AG04449 (cell line): ENCODE measurements around the gene CD9.

Source experiments
- CTCF ChIA-PET: fragments of 350-600 bp; formaldehyde crosslinking; extraction: SDS; loops from one replicate; lab custom pipeline; 2021; ENCODE audit warnings: antibody characterized with exemption; lab: Yijun Ruan, JAX
- POLR2A ChIA-PET: fragments of 400-600, 350-600 bp; formaldehyde crosslinking; extraction: SDS; loops from one replicate; lab custom pipeline; 2020; ENCODE audit warnings: antibody characterized with exemption, inconsistent platforms; lab: Yijun Ruan, JAX
- DNase-seq: peaks from one replicate; pipeline ENCODE4 v3.0.0-alpha.2; 2010; ENCODE audit warnings: low read depth, low spot score
- H3K4me3 ChIP-seq: 2 replicates; pipeline ENCODE4 v1.5.1; 2011; ENCODE audit warnings: low read depth, mild to moderate bottlenecking, control low read depth, low read length
- TF ChIP-seq, protein P1 (sequence below): IDR thresholded peaks from one replicate; pipeline ENCODE4 v1.5.1; 2011; ENCODE audit warnings: mild to moderate bottlenecking, moderate library complexity, low read length, control low read depth, inconsistent platforms; ENCODE audit not compliant: insufficient read depth; ENCODE audit errors: missing control alignments

Gene CD9

DNA sequence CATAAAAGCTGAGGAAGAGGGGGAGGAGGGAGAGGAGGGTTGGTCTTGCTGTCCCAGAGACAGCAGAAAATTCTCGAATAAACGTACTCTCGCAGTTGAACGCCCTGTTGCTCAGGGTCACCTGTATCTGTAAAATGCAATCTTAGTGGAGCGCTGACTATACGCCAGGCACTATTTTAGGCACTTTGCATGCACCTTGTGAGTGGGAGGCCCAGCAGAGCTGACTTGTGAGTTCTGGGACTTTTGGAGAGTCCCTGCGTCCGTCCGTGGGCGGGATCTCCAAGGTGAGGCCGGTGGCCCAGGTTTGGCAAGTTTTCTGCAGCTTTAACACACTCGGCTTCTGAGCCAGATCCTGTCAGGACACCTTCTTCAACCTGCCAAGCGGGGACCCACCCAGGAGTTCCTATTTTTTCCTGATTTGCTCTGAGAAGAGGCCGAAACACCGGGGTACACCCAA, 77.8 kb downstream of the CD9 start:
- no peak for DNase-seq
- ChIA-PET CTCF (interaction anchor here (0.6 to 8.8 kb wide), 22 partner anchors 9 to 299 kb away, joined by 3 to 246 read pairs (median 10); partner anchors contain the start of gene CD9), POLR2A (no interaction called here)
- H3K4me3 ChIP-seq = peak overlapping the region; percentile 60
- TF ChIP-seq, protein P1, sequence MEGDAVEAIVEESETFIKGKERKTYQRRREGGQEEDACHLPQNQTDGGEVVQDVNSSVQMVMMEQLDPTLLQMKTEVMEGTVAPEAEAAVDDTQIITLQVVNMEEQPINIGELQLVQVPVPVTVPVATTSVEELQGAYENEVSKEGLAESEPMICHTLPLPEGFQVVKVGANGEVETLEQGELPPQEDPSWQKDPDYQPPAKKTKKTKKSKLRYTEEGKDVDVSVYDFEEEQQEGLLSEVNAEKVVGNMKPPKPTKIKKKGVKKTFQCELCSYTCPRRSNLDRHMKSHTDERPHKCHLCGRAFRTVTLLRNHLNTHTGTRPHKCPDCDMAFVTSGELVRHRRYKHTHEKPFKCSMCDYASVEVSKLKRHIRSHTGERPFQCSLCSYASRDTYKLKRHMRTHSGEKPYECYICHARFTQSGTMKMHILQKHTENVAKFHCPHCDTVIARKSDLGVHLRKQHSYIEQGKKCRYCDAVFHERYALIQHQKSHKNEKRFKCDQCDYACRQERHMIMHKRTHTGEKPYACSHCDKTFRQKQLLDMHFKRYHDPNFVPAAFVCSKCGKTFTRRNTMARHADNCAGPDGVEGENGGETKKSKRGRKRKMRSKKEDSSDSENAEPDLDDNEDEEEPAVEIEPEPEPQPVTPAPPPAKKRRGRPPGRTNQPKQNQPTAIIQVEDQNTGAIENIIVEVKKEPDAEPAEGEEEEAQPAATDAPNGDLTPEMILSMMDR = no peak

DNA sequence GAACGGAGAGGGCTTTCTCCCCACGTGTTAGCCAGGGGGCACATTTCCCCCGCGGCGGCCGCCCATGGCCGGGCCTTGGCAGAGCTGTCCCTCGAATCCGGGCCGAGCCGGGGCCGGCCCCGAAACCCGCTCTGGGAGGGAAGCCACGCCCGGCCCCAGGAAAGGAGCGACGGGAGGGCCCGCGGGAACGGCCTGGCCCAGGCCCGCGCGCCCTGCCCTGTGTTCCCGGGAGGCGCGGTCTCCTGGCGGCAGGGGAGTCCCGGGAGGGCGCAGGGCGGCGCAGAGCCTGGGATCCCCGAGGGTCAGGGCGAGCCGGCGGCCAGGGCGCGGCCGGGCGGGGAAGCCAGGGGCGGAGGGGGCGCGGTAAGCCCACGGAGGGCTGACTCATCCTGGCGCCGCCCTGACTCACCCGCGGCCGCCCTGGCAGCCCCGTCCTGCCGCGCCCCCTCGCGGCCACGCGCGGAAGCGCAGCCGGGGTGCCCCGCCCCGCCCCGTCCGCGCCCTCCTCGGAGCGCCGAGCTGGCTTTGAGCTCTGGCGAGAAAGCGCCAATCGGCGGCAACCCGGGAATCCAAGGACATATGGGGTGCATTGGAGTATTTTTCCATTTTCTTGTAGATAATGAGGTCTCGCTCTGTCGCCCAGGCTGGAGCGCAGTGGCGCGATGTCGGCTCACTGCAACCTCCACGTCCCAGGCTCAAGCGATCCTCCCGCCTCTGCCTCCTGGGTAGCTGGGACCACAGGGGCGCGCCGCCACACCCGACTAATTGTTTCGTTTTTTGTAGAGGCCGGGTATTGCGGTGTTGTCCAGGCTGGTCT, 78.4 kb downstream of the CD9 start:
- H3K4me3 ChIP-seq = peak overlapping the region; percentile 60
- ChIA-PET POLR2A (interaction anchor here (0.8 to 1.8 kb wide), 2 partner anchors 83 to 404 kb away, joined by 3 to 5 read pairs; no protein-coding TSS in a partner anchor), CTCF (interaction anchor here (0.5 to 8.8 kb wide), 47 partner anchors 8 to 300 kb away, joined by 3 to 246 read pairs (median 6); partner anchors contain the start of genes CD9 and VAMP1)
- TF ChIP-seq, protein P1 = peak; percentile 64
- DNase-seq = no peak

DNA sequence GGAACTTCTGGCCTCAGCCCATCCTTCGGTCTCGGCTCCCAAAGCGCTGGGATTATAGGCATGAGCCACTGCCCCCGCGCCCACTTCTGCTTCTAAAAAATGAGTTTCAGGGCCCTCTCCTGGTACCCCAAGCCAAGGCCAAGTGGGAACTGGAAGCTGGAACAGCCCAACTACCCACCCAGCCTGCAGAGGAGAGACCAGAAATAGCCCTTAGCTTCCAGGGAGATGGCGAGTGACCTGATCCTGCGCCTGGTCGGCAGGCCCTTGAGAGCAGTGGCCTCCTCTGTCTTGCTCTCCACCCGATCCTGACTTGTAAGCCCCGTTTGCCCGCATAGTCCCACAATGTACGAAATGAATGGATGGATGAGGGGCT, 79.0 kb downstream of the CD9 start:
- TF ChIP-seq, protein P1 = no peak
- H3K4me3 ChIP-seq = no peak overlapping the region
- no peak for DNase-seq
- ChIA-PET CTCF (interaction anchor here (0.5 to 8.8 kb wide), 46 partner anchors 7 to 301 kb away, joined by 3 to 246 read pairs (median 6); partner anchors contain the start of genes CD9 and VAMP1), POLR2A (interaction anchor here (0.8 to 1.8 kb wide), 2 partner anchors 84 to 404 kb away, joined by 3 to 5 read pairs; no protein-coding TSS in a partner anchor)

DNA sequence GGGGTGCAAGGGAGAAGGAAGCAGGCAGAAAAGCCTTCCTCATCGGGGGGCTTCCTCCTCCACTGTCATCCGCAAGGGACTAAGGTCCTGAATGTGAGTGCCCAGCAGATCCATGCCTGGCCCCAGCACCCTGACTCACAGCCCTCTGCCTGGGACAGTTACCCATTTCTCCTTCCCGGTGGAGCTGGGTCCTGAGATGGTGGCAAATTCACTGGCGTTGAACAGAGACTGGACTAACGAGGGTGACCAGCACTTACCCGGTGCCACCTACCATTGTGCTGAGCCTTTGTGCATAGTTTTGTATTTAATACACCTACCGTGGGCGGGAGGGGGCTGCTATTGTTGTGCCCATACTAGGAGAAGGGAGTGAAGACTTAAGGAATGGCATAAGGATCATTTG, 79.4 kb downstream of the CD9 start:
- TF ChIP-seq, protein P1 = no peak
- H3K4me3 ChIP-seq = no peak overlapping the region
- POLR2A ChIA-PET = interaction anchor here (1.8 kb wide), 1 partner anchor 84 kb away, joined by 5 read pairs; no protein-coding TSS in a partner anchor
- CTCF ChIA-PET = interaction anchor here (0.7 to 8.8 kb wide), 36 partner anchors 11 to 290 kb away, joined by 3 to 246 read pairs (median 7); partner anchors contain the start of genes CD9 and VAMP1
- no peak for DNase-seq

DNA sequence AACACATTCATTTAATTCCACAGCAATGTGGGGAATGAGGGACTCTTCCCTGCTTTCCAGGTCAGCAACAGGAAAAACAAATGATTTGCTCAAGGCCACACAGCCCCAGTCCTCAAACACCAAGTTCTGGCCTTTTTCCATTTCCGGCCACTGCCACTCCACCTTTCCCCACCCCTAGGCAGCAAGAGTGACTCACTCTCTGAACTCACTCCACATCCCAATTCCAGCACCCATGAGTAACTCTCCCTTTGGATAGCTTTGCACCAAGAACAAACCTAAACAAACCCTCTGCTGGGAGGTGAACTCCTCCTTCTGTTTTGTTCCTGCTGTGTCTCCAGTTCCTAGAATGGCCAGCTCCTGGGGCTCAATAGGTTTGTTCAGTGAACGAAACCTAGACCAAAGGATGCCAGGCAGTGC, 79.9 kb downstream of the CD9 start:
- TF ChIP-seq, protein P1 = no peak
- peak; percentile 59 for DNase-seq
- CTCF ChIA-PET = interaction anchor here (0.7 to 8.8 kb wide), 27 partner anchors 11 to 291 kb away, joined by 3 to 246 read pairs (median 9); partner anchors contain the start of genes CD9 and VAMP1
- POLR2A ChIA-PET = interaction anchor here (0.6 to 1.8 kb wide), 3 partner anchors 85 to 1083 kb away, joined by 3 to 5 read pairs (median 3); no protein-coding TSS in a partner anchor
- no peak overlapping the region for H3K4me3 ChIP-seq

DNA sequence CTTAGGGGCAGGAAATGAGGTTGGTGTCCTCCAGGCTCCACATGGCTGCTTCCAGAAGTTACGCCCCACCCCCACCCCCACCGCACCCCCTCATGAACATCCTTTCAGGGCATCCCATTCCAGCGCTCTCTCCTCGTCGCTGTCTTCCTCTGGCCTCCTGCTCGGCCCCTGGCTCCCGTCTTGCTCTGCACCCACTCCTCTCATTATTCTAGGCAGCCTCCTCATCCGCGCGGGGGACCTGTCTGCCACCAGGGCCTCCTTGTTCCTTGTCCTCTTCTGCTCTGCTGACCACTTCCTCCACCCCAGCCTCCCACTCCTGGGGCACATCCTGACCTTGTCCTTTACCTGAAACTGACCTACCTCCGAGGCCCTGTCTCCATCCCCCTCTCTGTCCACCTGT, 80.5 kb downstream of the CD9 start:
- no peak overlapping the region for H3K4me3 ChIP-seq
- POLR2A ChIA-PET = interaction anchor here (0.6 to 0.7 kb wide), 2 partner anchors 220 to 1084 kb away, joined by 3 read pairs; no protein-coding TSS in a partner anchor
- CTCF ChIA-PET = interaction anchor here (1.1 to 8.8 kb wide), 11 partner anchors 16 to 291 kb away, joined by 3 to 246 read pairs (median 20); partner anchors contain the start of gene CD9
- TF ChIP-seq, protein P1 = no peak
- DNase-seq = no peak
